ENCODE results near the gene PLEK. TPM values are rescaled to one million over a fixed set of nuclear protein-coding genes. Genes with fewer than 3 reads are reported as not detected.
A peak's percentile ranks its signal among the peaks of the same experiment; 100 is the strongest.

The PLEK gene
- polyA plus RNA-seq, 1 of the 3 experiments (the other 2 are of a cell fraction): 0.02 TPM

DNA sequence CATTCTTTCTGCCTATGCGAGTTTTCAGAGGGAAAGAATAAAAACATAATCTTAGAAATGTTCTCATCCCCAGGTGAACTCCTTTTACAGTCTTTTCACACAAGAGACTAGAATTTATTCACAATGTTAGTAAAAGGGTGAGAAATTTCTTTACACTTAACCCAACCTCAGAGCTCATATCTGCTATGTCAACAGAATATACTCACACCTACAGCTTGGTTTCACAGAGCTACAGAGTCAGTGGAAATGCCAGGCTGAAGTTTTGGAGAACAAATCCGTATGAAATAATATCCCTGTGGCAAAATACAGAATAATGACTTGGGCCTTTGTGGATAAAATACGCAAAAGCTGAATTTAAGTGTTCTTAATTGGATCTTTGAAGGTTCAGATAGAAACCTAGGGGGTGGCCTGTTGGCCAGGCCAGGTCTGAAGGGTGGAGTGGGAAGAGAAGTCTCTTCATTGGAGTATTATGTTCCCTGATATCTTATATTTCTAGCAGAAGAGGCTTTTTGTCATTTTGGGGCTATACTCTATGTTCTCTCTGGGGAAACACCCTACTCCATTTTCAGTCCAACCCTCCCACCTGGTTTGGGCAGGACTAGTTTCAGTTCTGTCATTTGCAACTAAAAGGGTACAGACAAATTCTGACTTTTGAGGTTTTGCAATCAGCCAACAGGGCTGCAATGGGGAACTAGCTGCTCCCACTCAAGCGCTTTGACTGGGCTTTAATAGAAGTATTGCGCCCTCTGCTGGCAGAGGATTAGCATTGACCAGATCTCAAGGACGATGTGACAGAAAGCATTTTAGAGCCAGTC lies 76.3 kb downstream of the PLEK start:
- H3K27ac ChIP-seq (ENCODE audit: low read depth in 2 of 2, low read length in 1 of 2): no peak overlapping the region
- no peaks in the 10 kb centered on the region for H3K9me3 ChIP-seq
- H3F3A ChIP-seq (replicated peaks; ENCODE audit: insufficient read depth): no peaks in the 10 kb centered on the region
- peaks cover 0 to 3% of the 10 kb centered on the region in 2 experiments; a peak in 1 of 4 replicates for H3K4me1 ChIP-seq (ENCODE audit: control insufficient read depth in 1 of 2, insufficient read depth in 2 of 2, low read depth in 1 of 2, low read length in 1 of 2)
- peak overlapping the region; percentile 35; the same call in 1 of the 2 replicates for H2AFZ ChIP-seq (ENCODE audit: low read depth)
- no peaks in the 10 kb centered on the region for H3K27me3 ChIP-seq (ENCODE audit: insufficient read depth)
- H3K4me3 ChIP-seq (ENCODE audit: low read depth in 2 of 2, low read length in 1 of 2): peak overlapping the region in 1 of 2 experiments; percentile 26; a peak in 1 of 4 replicates
- WGBS (ENCODE audit: low lambda C conversion rate): 43% methylated on average over 6 of the region's 6 CpGs
- CTCF ChIA-PET: interaction anchor here (0.5 to 4.5 kb wide), 59 partner anchors 10 to 638 kb away, joined by 3 to 49 read pairs (median 4); partner anchors contain the start of genes CNRIP1, PLEK and PNO1
- H3K9me2 ChIP-seq: no peaks in the 10 kb centered on the region
- no peak overlapping the region for H3K4me2 ChIP-seq
- no peak overlapping the region for H3K9ac ChIP-seq
- POLR2A ChIA-PET: interaction anchor here (0.6 to 1.0 kb wide), 2 partner anchors 70 to 122 kb away, joined by 3 to 4 read pairs; partner anchors contain the start of gene CNRIP1
- no peaks in the 10 kb centered on the region for H3K79me2 ChIP-seq (ENCODE audit: insufficient read depth)
- no peaks in the 10 kb centered on the region for H3K36me3 ChIP-seq (replicated peaks in 1 of 2; ENCODE audit: control insufficient read depth in 1 of 2, insufficient read depth in 2 of 2, low read length in 1 of 2)
- DNase-seq: peak; percentile 72
- H4K20me1 ChIP-seq (ENCODE audit: insufficient read depth): no peaks in the 10 kb centered on the region
- no peak for TF ChIP-seq GABPA (IDR thresholded peaks at IDR 0.05; ENCODE audit: low read depth)
- TF ChIP-seq MEF2A (IDR thresholded peaks at IDR 0.05; ENCODE audit: borderline replicate concordance, low read depth): no peak
- TF ChIP-seq TCF12 (IDR thresholded peaks at IDR 0.05): no peak
- no peak for TF ChIP-seq NRF1 (IDR thresholded peaks at IDR 0.05; ENCODE audit: low read depth, low read length)
- TF ChIP-seq GATA2 (CRISPR knock-in tag; IDR thresholded peaks at IDR 0.05): no peak
- TF ChIP-seq RCOR1 (IDR thresholded peaks at IDR 0.05; ENCODE audit: low read length): 0 out of 2 replicates have a peak, but pooled peaks have one; percentile 16
- TF ChIP-seq, protein P1, sequence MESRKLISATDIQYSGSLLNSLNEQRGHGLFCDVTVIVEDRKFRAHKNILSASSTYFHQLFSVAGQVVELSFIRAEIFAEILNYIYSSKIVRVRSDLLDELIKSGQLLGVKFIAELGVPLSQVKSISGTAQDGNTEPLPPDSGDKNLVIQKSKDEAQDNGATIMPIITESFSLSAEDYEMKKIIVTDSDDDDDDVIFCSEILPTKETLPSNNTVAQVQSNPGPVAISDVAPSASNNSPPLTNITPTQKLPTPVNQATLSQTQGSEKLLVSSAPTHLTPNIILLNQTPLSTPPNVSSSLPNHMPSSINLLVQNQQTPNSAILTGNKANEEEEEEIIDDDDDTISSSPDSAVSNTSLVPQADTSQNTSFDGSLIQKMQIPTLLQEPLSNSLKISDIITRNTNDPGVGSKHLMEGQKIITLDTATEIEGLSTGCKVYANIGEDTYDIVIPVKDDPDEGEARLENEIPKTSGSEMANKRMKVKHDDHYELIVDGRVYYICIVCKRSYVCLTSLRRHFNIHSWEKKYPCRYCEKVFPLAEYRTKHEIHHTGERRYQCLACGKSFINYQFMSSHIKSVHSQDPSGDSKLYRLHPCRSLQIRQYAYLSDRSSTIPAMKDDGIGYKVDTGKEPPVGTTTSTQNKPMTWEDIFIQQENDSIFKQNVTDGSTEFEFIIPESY (IDR thresholded peaks at IDR 0.05; ENCODE audit: borderline replicate concordance, low read depth): no peak
- TF ChIP-seq FOSL2 (IDR thresholded peaks at IDR 0.05; ENCODE audit: borderline replicate concordance, low read depth): no peak
- no peak for TF ChIP-seq RFX5 (IDR thresholded peaks at IDR 0.05; ENCODE audit: low read length)
- TF ChIP-seq, protein P2, sequence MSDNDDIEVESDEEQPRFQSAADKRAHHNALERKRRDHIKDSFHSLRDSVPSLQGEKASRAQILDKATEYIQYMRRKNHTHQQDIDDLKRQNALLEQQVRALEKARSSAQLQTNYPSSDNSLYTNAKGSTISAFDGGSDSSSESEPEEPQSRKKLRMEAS (IDR thresholded peaks at IDR 0.05; ENCODE audit: low read depth): no peak
- 0 out of 2 replicates have a peak, but pooled peaks have one; percentile 30 for TF ChIP-seq MXI1 (IDR thresholded peaks at IDR 0.05; ENCODE audit: low read depth, low read length)
- no peak for TF ChIP-seq YY1 (IDR thresholded peaks at IDR 0.05; ENCODE audit: low read depth)
- TF ChIP-seq, protein P3, sequence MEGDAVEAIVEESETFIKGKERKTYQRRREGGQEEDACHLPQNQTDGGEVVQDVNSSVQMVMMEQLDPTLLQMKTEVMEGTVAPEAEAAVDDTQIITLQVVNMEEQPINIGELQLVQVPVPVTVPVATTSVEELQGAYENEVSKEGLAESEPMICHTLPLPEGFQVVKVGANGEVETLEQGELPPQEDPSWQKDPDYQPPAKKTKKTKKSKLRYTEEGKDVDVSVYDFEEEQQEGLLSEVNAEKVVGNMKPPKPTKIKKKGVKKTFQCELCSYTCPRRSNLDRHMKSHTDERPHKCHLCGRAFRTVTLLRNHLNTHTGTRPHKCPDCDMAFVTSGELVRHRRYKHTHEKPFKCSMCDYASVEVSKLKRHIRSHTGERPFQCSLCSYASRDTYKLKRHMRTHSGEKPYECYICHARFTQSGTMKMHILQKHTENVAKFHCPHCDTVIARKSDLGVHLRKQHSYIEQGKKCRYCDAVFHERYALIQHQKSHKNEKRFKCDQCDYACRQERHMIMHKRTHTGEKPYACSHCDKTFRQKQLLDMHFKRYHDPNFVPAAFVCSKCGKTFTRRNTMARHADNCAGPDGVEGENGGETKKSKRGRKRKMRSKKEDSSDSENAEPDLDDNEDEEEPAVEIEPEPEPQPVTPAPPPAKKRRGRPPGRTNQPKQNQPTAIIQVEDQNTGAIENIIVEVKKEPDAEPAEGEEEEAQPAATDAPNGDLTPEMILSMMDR (IDR thresholded peaks at IDR 0.05): peak; percentile 94
- no peak for TF ChIP-seq NFIC (IDR thresholded peaks at IDR 0.05; ENCODE audit: borderline replicate concordance)
- no peak for TF ChIP-seq EP300 (IDR thresholded peaks at IDR 0.05; ENCODE audit: borderline replicate concordance in 1 of 2, low read depth in 1 of 2, low read length in 1 of 2)
- TF ChIP-seq, protein P4, sequence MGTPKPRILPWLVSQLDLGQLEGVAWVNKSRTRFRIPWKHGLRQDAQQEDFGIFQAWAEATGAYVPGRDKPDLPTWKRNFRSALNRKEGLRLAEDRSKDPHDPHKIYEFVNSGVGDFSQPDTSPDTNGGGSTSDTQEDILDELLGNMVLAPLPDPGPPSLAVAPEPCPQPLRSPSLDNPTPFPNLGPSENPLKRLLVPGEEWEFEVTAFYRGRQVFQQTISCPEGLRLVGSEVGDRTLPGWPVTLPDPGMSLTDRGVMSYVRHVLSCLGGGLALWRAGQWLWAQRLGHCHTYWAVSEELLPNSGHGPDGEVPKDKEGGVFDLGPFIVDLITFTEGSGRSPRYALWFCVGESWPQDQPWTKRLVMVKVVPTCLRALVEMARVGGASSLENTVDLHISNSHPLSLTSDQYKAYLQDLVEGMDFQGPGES (IDR thresholded peaks at IDR 0.05; ENCODE audit: low read depth, low read length): no peak
- TF ChIP-seq EZH2phosphoT487 (IDR thresholded peaks at IDR 0.05; ENCODE audit: borderline replicate concordance, low read depth): no peak
- no peak for TF ChIP-seq ELF1 (IDR thresholded peaks at IDR 0.05)
- no peak for TF ChIP-seq TEAD4 (IDR thresholded peaks at IDR 0.05; ENCODE audit: borderline replicate concordance, insufficient read depth)
- no peak for TF ChIP-seq TAF1 (IDR thresholded peaks at IDR 0.05; ENCODE audit: borderline replicate concordance, low read depth, low read length)
- no peak for TF ChIP-seq JUND (IDR thresholded peaks at IDR 0.05)
- TF ChIP-seq, protein P5, sequence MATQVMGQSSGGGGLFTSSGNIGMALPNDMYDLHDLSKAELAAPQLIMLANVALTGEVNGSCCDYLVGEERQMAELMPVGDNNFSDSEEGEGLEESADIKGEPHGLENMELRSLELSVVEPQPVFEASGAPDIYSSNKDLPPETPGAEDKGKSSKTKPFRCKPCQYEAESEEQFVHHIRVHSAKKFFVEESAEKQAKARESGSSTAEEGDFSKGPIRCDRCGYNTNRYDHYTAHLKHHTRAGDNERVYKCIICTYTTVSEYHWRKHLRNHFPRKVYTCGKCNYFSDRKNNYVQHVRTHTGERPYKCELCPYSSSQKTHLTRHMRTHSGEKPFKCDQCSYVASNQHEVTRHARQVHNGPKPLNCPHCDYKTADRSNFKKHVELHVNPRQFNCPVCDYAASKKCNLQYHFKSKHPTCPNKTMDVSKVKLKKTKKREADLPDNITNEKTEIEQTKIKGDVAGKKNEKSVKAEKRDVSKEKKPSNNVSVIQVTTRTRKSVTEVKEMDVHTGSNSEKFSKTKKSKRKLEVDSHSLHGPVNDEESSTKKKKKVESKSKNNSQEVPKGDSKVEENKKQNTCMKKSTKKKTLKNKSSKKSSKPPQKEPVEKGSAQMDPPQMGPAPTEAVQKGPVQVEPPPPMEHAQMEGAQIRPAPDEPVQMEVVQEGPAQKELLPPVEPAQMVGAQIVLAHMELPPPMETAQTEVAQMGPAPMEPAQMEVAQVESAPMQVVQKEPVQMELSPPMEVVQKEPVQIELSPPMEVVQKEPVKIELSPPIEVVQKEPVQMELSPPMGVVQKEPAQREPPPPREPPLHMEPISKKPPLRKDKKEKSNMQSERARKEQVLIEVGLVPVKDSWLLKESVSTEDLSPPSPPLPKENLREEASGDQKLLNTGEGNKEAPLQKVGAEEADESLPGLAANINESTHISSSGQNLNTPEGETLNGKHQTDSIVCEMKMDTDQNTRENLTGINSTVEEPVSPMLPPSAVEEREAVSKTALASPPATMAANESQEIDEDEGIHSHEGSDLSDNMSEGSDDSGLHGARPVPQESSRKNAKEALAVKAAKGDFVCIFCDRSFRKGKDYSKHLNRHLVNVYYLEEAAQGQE (IDR thresholded peaks at IDR 0.05; ENCODE audit: low read depth, low read length): no peak
- TF ChIP-seq RXRA (IDR thresholded peaks at IDR 0.05; ENCODE audit: borderline replicate concordance, low read depth): no peak
- TF ChIP-seq SMC3 (IDR thresholded peaks at IDR 0.05; ENCODE audit: low read depth, low read length): peak; percentile 87
- no peak for TF ChIP-seq FOXJ3 (CRISPR knock-in tag; IDR thresholded peaks at IDR 0.05)

All from SK-N-SH (cell line).